HL-60 (cell line): ENCODE measurements around the gene TENT5A.

Experiments
- DNase-seq, 2 experiments: peaks; one replicate each; pipeline ENCODE4 v3.0.0-alpha.2; 2010 to 2020; ENCODE audit warnings: low read depth in 1 of 2, low spot score in 1 of 2
- H3K27ac ChIP-seq: fragments of 250-450 bp; sonication (Bioruptor Pico); replicated peaks from 2 replicates; pipeline ENCODE4 v1.5.1; 2020; ENCODE audit warnings: mild to moderate bottlenecking, moderate library complexity
- H3K27me3 ChIP-seq: fragments of 250-450 bp; sonication (Bioruptor Pico); 2 replicates; pipeline ENCODE4 v1.5.1; 2021; ENCODE audit warnings: mild to moderate bottlenecking, moderate library complexity; ENCODE audit not compliant: insufficient read depth, poor library complexity, severe bottlenecking
- H3K4me3 ChIP-seq: replicated peaks from 2 replicates; pipeline ENCODE4 v1.5.1; 2011; ENCODE audit warnings: mild to moderate bottlenecking, control low read depth, low read length; ENCODE audit not compliant: insufficient read depth
- CTCF ChIP-seq: IDR thresholded peaks from one replicate; pipeline ENCODE4 v1.5.1; 2011; ENCODE audit warnings: low read length, control low read depth, inconsistent platforms; ENCODE audit not compliant: insufficient read depth
- GABPA ChIP-seq: IDR thresholded peaks from 2 replicates; pipeline ENCODE4 v1.6.1; 2012; ENCODE audit warnings: low read depth
- POLR2AphosphoS5 ChIP-seq: IDR thresholded peaks from 2 replicates; pipeline ENCODE4 v1.6.1; 2012; ENCODE audit warnings: low read depth
- REST ChIP-seq: IDR thresholded peaks from 2 replicates; pipeline ENCODE4 v1.6.1; 2012; ENCODE audit warnings: low read depth; ENCODE audit not compliant: insufficient replicate concordance
- SPI1 ChIP-seq: IDR thresholded peaks from 2 replicates; pipeline ENCODE4 v1.6.1; 2012; ENCODE audit warnings: low read depth, mild to moderate bottlenecking, borderline replicate concordance

TENT5A gene

GRCh38 chr6:81727876-81728517 lies 24.5 kb downstream of the TENT5A start:
- H3K4me3 ChIP-seq, result no peak overlapping the region
- no peaks in the 10 kb centered on the region for H3K27me3 ChIP-seq
- no peak overlapping the region for H3K27ac ChIP-seq
- no peak for DNase-seq
- TF ChIP-seq CTCF, result no peak
- TF ChIP-seq POLR2AphosphoS5, result no peak
- no peak for TF ChIP-seq SPI1
- no peak for TF ChIP-seq GABPA
- TF ChIP-seq REST, result no peak

GRCh38 chr6:81725127-81725526 lies 27.4 kb downstream of the TENT5A start:
- DNase-seq, result no peak
- no peak overlapping the region for H3K27ac ChIP-seq
- no peaks in the 10 kb centered on the region for H3K27me3 ChIP-seq
- no peak for TF ChIP-seq SPI1
- TF ChIP-seq GABPA, result no peak
- TF ChIP-seq REST, result no peak
- TF ChIP-seq CTCF, result no peak
- TF ChIP-seq POLR2AphosphoS5, result no peak
- no peak overlapping the region for H3K4me3 ChIP-seq

GRCh38 chr6:81722506-81723223 lies 29.8 kb downstream of the TENT5A start:
- H3K27me3 ChIP-seq, result no peaks in the 10 kb centered on the region
- H3K27ac ChIP-seq, result no peak overlapping the region
- TF ChIP-seq POLR2AphosphoS5, result no peak
- no peak for TF ChIP-seq CTCF
- no peak for TF ChIP-seq GABPA
- TF ChIP-seq SPI1, result no peak
- TF ChIP-seq REST, result no peak
- no peak overlapping the region for H3K4me3 ChIP-seq
- no peak for DNase-seq
